ENCODE data around the gene KCNIP2.

DNA sequence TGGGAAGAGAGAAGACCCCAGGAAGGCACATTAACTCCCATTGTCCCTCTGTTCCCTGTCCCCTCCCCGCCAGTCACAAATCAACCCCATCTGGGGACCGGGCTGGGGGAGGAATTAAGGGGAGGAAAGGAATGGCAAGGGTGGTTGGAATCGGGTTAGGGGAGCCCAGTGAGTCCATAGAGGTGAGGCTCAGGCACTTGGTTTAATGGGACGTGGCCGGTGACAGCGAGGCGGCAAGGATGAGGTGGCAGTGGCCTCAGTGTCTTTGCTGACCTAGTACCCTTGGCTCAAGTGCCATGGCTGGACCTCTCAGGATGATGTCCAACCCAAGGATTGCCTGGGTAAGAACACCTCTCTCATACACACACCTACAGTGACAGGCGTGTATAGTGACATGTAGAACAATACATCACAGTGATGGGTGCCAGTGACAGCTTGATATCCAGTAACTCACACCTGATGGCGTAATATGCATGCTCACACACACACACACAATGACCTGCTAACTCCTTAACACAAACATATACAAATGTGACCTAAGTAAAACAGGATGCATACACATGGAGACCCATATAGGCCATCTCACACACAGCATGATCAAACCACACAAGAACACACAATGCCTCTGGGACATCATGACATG lies 12.3 kb downstream of the KCNIP2 start:
- TF ChIP-seq, protein P1, sequence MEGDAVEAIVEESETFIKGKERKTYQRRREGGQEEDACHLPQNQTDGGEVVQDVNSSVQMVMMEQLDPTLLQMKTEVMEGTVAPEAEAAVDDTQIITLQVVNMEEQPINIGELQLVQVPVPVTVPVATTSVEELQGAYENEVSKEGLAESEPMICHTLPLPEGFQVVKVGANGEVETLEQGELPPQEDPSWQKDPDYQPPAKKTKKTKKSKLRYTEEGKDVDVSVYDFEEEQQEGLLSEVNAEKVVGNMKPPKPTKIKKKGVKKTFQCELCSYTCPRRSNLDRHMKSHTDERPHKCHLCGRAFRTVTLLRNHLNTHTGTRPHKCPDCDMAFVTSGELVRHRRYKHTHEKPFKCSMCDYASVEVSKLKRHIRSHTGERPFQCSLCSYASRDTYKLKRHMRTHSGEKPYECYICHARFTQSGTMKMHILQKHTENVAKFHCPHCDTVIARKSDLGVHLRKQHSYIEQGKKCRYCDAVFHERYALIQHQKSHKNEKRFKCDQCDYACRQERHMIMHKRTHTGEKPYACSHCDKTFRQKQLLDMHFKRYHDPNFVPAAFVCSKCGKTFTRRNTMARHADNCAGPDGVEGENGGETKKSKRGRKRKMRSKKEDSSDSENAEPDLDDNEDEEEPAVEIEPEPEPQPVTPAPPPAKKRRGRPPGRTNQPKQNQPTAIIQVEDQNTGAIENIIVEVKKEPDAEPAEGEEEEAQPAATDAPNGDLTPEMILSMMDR (IDR thresholded peaks at IDR 0.05 in 4 of 5, conservative IDR thresholded peaks at IDR 0.05 in 1 of 5), result no peak
- TF ChIP-seq POLR2A (IDR thresholded peaks at IDR 0.05), result no peak

All from gastrocnemius medialis (tissue), 4 donors.